NCI-H146 (cell line): Measurements from ENCODE around the gene PPP1R3F.

Experiments
- DNase-seq: peaks from one replicate; lab custom pipeline; 2025; lab: John Stamatoyannopoulos, UW

PPP1R3F gene, protein sequence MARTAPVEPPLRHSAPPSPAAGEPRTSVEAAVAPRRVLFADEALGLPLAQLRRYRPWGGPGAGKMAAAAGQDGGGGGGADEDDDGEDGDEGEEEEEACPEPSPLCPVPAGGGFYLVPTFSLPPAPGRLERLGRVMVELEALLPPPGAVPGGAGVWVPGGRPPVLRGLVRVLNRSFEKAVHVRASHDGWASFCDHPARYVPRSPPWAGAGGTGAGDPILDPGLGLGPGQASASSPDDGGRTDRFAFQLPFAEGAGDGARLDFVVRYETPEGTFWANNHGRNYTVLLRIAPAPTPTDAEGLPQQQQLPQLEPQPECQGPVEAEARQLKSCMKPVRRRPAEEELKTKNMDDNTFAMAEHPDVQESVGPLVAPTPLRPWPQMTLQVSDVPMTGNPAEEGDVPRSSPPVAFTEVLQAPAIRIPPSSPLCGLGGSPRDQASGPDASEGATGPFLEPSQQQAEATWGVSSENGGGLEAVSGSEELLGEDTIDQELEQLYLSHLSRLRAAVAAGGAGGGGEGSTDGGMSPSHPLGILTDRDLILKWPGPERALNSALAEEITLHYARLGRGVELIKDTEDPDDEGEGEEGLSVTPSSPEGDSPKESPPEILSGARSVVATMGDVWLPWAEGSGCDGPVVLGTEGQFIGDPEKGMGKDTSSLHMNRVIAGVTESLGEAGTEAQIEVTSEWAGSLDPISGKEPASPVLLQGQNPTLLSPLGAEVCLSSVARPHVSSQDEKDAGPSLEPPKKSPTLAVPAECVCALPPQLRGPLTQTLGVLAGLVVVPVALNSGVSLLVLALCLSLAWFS

DNA sequence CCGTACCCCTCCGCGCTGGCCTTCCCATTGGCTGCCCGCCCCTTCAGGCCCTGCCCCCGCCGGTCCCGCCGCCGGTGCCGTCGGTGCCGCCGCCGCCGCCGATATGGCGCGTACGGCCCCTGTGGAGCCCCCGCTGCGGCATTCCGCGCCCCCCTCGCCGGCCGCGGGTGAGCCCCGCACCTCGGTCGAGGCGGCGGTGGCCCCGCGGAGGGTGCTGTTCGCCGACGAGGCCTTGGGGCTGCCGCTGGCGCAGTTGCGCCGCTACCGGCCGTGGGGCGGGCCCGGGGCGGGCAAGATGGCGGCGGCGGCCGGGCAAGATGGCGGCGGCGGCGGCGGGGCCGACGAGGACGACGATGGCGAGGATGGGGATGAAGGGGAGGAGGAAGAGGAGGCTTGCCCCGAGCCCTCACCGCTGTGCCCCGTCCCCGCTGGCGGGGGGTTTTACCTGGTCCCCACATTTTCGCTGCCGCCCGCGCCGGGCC lies at the start of gene PPP1R3F:
Gene PPP1R3F (plus strand): TSS at position 27 of the 482 bp plus-strand sequence. CDS start 77 bp downstream, at position 104.
- DNase-seq: peak; percentile 54

- DNase-seq: no peak
Measured at GRCh38 chrX:49220100-49220499, 49.5 kb upstream of the PPP1R3F start.

DNA sequence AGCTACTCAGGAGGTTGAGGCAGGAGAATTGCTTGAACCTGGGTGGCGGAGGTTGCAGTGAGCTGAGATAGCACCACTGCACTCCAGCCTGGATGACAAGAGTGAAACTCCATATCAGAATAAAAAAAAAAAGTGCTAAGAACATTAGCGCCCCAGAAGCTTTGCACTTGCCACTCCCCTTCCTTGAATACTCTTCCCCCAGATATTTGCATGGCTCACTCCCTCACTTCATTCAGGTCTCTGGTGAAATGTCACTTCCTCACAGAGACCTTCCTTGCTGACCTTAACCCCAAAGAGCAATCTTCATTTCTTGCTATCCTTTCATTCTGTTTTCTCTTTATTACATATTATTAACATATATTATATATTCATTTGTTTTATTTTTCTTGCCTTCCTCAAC lies 47.7 kb upstream of the PPP1R3F start:
- no peak for DNase-seq

- no peak for DNase-seq
Measured at GRCh38 chrX:49225858-49226257, 43.7 kb upstream of the PPP1R3F start.

GRCh38 chrX:49226946-49227345 lies 42.6 kb upstream of the PPP1R3F start:
- no peak for DNase-seq

GRCh38 chrX:49227726-49228125 lies 41.9 kb upstream of the PPP1R3F start:
- no peak for DNase-seq

- DNase-seq: no peak
Measured at GRCh38 chrX:49228185-49228584, 41.4 kb upstream of the PPP1R3F start.

- DNase-seq: peak; percentile 84
Measured at GRCh38 chrX:49230500-49231232, 38.9 kb upstream of the PPP1R3F start.

- no peak for DNase-seq
Measured at GRCh38 chrX:49231333-49232000, 38.1 kb upstream of the PPP1R3F start.

DNA sequence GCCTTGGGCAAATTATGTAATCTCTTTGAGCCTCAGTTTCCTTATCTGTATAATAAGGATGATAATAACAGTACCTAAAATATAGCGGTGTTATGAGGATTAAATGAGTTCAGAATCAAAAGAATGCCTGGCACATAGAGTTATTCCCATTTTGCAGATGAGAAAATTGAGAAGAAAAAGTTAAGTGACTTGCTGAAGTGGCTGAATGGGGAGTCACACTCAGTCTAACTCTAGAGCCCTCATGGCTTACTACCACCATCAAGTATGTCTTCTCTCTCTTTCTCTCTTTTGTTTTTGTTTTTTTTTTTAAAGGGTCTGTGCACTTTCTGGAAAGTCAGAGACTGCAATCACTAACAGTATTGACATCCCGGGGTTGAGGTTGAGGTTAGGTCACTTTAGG lies 37.1 kb upstream of the PPP1R3F start:
- no peak for DNase-seq

- no peak for DNase-seq
Measured at GRCh38 chrX:49233176-49233575, 36.4 kb upstream of the PPP1R3F start, which contains the start of gene CACNA1F. Gene CACNA1F, minus strand, starts transcription at chrX:49233340. Its CDS starts 31 bp downstream, at chrX:49233309.

- DNase-seq: no peak
Measured at GRCh38 chrX:49233887-49234555, 35.6 kb upstream of the PPP1R3F start.

GRCh38 chrX:49237060-49237459 lies 32.5 kb upstream of the PPP1R3F start:
- DNase-seq: no peak

DNA sequence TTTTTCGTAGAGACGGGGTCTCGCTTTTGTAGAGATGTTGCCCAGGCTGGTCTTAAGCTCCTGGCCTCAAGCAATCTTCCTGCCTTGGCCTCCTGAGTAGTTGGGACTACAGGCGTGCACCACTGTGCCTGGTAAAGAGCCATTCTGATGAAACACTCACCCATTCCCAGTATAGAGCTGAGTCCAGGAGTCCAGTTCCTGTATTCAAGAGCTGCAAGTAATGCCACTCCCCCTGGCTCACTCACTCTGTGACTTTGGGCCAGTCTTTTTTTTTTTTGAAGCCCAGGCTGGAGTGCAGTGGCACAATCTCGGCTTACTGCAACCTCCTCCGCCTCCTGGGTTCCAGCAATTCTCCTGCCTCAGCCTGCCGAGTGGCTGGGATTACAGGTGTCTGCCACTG lies 30.9 kb upstream of the PPP1R3F start:
- DNase-seq: no peak

DNA sequence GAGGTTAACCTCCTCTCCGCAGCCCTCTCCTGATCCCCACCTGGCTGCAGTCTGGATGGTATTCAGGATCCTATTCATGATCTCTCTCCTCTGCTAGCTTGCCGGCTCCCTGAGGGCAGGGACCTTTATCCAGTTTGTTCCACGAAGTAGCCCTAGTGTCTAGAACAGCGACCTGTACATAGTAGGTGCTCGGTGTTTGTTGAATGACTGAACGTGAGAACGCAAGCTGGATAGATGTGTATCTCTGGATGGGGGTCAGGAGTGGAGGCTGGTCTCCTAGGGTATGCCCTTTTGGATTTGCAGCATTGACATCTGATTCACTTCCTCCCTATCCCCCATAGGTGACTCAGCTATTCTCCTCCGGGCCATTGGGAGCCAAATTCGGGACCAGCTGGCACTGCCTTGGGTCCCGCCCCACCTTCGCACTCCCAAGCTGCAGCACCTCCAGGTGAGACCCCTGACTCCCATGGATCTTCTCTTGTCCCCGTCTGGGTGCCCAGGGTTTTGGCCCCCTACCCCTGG lies 27.0 kb upstream of the PPP1R3F start:
- DNase-seq: no peak

- DNase-seq: no peak
Measured at GRCh38 chrX:49243166-49243565, 26.4 kb upstream of the PPP1R3F start.

DNA sequence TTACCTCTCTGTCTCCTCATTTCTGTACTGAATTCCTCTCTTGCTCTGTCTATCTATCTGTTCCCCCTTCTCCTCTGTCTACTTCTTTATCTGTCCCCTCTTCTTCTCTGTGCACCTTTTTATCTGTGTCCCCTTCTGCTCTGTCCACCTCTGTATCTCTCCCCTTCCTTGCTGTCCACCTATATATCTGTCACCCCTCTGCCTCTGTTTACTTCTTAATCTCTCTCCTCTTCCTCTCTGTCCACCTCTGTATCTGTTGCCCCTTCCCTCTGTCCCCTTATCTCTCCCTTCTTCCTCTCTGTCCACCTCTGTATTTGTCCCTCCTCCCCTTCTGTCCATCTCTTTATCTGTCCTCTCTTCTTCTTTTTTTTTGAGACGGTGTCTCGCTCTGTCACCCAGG lies 25.4 kb upstream of the PPP1R3F start:
- no peak for DNase-seq

DNA sequence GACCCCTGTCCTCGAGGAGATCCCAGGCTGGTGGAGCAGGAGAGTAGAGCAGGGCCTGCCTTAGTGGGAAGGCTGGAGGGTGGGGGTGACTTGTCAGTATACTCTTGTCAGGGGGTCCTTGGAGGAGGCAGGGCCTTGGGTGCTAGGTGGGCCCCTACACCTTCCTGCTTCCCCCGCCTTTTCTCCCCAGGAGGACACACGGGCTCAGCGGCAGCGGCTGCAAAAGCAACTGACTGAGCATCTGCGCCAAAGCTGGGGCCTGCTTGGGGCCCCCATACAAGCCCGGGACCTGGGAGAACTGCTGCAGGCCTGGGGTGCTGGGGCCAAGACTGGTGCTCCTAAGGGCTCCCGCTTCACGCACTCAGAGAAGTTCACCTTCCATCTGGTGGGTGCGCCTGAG lies 23.1 kb upstream of the PPP1R3F start:
- no peak for DNase-seq

GRCh38 chrX:49247346-49247745 lies 22.2 kb upstream of the PPP1R3F start:
- no peak for DNase-seq

- DNase-seq: no peak
Measured at GRCh38 chrX:49247916-49248811, 21.4 kb upstream of the PPP1R3F start.
